Measurements from ENCODE around the gene CELSR1.

CELSR1 gene

GRCh38 chr22:46349238-46349637 is 188.2 kb downstream of the CELSR1 start:
- no peaks in the 10 kb centered on the region for H3K4me1 ChIP-seq (ENCODE audit: insufficient read depth, poor library complexity, severe bottlenecking)
- no peak overlapping the region for H3K4me3 ChIP-seq (ENCODE audit: severe bottlenecking)
- H3K36me3 ChIP-seq (ENCODE audit: low read depth) = peaks cover 81% of the 10 kb centered on the region
- no peak for DNase-seq (ENCODE audit: low spot score)
- H3K27ac ChIP-seq (ENCODE audit: poor library complexity, severe bottlenecking) = no peak overlapping the region
- H3K27me3 ChIP-seq (ENCODE audit: insufficient read depth, poor library complexity, severe bottlenecking) = no peaks in the 10 kb centered on the region
- no peak for ATAC-seq (ENCODE audit: low read depth)
- H3K9me3 ChIP-seq (ENCODE audit: severe bottlenecking) = no peaks in the 10 kb centered on the region
- TF ChIP-seq CTCF (IDR thresholded peaks at IDR 0.05; ENCODE audit: poor library complexity, severe bottlenecking) = no peak

- Histone ChIP-seq H3K36me3 (ENCODE audit: low read depth) (peaks cover 84% of the 10 kb centered on the region), H3K9me3 (ENCODE audit: severe bottlenecking) (no peaks in the 10 kb centered on the region), H3K4me1 (ENCODE audit: insufficient read depth, poor library complexity, severe bottlenecking) (no peaks in the 10 kb centered on the region), H3K27ac (ENCODE audit: poor library complexity, severe bottlenecking) (no peak overlapping the region), H3K4me3 (ENCODE audit: severe bottlenecking) (no peak overlapping the region), H3K27me3 (ENCODE audit: insufficient read depth, poor library complexity, severe bottlenecking) (no peaks in the 10 kb centered on the region)
- DNase-seq (ENCODE audit: low spot score) (no peak), ATAC-seq (ENCODE audit: low read depth) (no peak)
- no peak for TF ChIP-seq CTCF (IDR thresholded peaks at IDR 0.05; ENCODE audit: poor library complexity, severe bottlenecking)
Observed at GRCh38 chr22:46348099-46348695, 189.2 kb downstream of the CELSR1 start.

GRCh38 chr22:46347646-46348045 is 189.8 kb downstream of the CELSR1 start:
- no peaks in the 10 kb centered on the region for H3K27me3 ChIP-seq (ENCODE audit: insufficient read depth, poor library complexity, severe bottlenecking)
- no peak for ATAC-seq (ENCODE audit: low read depth)
- no peak for DNase-seq (ENCODE audit: low spot score)
- no peak overlapping the region for H3K4me3 ChIP-seq (ENCODE audit: severe bottlenecking)
- no peaks in the 10 kb centered on the region for H3K9me3 ChIP-seq (ENCODE audit: severe bottlenecking)
- no peaks in the 10 kb centered on the region for H3K4me1 ChIP-seq (ENCODE audit: insufficient read depth, poor library complexity, severe bottlenecking)
- TF ChIP-seq CTCF (IDR thresholded peaks at IDR 0.05; ENCODE audit: poor library complexity, severe bottlenecking) = no peak
- H3K36me3 ChIP-seq (ENCODE audit: low read depth) = peaks cover 86% of the 10 kb centered on the region
- no peak overlapping the region for H3K27ac ChIP-seq (ENCODE audit: poor library complexity, severe bottlenecking)

- TF ChIP-seq CTCF (IDR thresholded peaks at IDR 0.05; ENCODE audit: poor library complexity, severe bottlenecking) = no peak
- Histone ChIP-seq H3K9me3 (ENCODE audit: severe bottlenecking) (no peaks in the 10 kb centered on the region), H3K27me3 (ENCODE audit: insufficient read depth, poor library complexity, severe bottlenecking) (no peaks in the 10 kb centered on the region), H3K4me3 (ENCODE audit: severe bottlenecking) (no peak overlapping the region), H3K4me1 (ENCODE audit: insufficient read depth, poor library complexity, severe bottlenecking) (no peaks in the 10 kb centered on the region), H3K27ac (ENCODE audit: poor library complexity, severe bottlenecking) (no peak overlapping the region), H3K36me3 (ENCODE audit: low read depth) (peaks cover 86% of the 10 kb centered on the region)
- ATAC-seq (ENCODE audit: low read depth) (no peak), DNase-seq (ENCODE audit: low spot score) (no peak)
Observed at GRCh38 chr22:46346680-46347405, 190.6 kb downstream of the CELSR1 start.

- no peaks in the 10 kb centered on the region for H3K27me3 ChIP-seq (ENCODE audit: insufficient read depth, poor library complexity, severe bottlenecking)
- no peaks in the 10 kb centered on the region for H3K9me3 ChIP-seq (ENCODE audit: severe bottlenecking)
- DNase-seq (ENCODE audit: low spot score) (no peak), ATAC-seq (ENCODE audit: low read depth) (no peak)
- no peak overlapping the region for H3K27ac ChIP-seq (ENCODE audit: poor library complexity, severe bottlenecking)
- no peak overlapping the region for H3K4me3 ChIP-seq (ENCODE audit: severe bottlenecking)
- no peak for TF ChIP-seq CTCF (IDR thresholded peaks at IDR 0.05; ENCODE audit: poor library complexity, severe bottlenecking)
- H3K4me1 ChIP-seq (ENCODE audit: insufficient read depth, poor library complexity, severe bottlenecking) = no peaks in the 10 kb centered on the region
- H3K36me3 ChIP-seq (ENCODE audit: low read depth) = peaks cover 76% of the 10 kb centered on the region
Observed at GRCh38 chr22:46340676-46341075, 196.7 kb downstream of the CELSR1 start.

All from RWPE2 (cell line).